Right kidney (tissue), 1 donor: ENCODE data around the gene M1AP.
A peak's percentile ranks its signal among the peaks of the same experiment; 100 is the strongest.

Source experiments
- DNase-seq: peaks from one replicate; pipeline ENCODE4 v3.0.0-alpha.2; 2016

The M1AP gene

DNA sequence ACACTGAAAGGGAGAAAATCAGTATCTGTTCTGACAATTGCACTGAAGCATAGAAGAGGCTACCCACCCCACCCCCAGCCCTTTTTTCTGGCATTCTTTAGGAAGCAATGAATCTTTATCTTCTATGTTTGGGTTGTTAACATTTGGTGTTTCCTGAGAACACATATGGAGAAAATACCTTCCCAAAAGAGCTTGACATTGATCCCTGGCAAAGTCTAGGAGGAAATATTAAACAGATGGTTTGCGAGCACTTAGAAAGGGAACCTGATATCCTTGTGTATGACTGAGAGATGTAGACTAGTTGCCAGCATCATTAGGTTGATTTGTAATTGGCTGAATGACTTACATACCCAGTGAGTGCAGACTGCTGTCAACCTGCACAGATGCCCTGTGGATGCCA lies 50.7 kb downstream of the M1AP start:
- no peak for DNase-seq

DNA sequence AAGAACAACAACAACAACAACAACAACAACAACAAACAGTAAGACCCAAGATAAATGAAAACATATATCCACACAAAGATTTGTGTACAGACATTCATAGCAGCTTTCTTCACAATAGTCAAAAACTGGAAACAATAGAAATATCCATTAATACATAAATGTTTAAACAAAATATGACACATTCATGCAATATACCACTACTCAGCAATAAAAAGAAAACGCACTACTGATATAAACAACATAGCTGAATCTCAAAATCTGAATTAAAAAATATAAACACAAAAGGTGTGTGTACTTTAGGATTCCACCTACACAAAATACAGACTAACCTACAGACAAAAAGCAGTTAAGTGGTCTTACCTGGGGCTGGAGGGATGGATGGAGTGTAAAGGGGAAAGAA lies 51.5 kb downstream of the M1AP start:
- no peak for DNase-seq

DNA sequence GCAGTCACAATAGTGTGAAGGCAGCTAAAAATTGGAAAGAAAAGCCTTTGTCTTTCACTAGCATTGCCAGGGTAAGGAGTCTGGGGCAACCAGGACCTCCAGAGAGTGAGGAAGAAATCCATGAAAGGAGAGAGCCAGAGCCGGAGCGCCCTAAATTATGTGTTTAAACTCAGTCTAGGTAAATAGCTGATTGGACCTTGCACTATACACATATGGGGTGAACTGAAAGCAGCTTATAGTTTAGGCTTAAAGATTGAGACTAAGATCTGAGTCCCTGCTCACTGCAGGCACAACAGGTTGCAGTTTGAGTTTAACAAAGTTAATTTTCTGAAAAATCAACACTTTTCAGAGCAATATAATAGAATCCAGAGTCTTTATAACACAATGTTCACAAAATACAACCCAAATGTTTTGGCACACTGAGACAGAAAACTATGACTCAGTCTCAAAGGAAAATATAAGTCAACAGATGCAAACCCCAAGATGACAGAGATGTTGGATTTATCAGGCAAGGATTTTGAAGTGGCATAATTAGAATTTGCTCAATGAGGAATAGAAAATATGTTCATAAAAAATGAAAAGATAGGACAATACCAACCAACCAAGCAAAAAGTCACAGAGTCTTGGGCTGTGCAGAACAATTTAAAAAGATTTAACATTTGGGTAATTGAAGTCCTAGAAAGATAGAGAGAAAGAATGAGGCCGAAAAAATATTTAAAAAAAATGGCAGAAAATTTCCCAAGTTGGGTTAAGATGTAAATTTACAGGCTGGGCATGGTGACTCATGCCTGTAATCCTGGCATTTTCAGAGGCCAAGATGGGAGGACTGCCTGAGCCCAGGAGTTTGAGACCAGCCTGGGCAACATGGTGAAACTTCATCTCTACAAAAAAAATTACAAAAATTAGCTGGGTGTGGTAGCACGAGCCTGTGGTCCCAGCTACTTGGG lies 54.0 kb downstream of the M1AP start:
- DNase-seq = no peak

DNA sequence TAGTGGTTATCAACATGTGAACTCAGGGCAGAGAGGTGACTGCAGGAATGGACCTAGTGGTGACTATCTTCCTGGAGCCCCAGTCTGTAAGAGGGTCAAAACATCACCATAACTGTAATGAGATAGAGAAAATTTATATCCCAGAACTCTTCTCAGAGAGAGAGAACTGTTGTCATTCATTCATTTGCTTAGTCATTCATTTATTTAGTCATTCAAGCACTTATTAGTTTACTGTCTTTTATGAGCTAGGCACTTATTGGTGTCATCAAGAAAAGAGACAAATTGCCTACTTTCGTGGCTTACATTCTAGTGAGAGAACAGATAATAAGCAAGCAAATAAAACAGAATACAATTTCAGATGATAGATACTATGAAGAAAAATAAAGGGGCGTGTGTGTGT lies 59.5 kb downstream of the M1AP start:
- no peak for DNase-seq

DNA sequence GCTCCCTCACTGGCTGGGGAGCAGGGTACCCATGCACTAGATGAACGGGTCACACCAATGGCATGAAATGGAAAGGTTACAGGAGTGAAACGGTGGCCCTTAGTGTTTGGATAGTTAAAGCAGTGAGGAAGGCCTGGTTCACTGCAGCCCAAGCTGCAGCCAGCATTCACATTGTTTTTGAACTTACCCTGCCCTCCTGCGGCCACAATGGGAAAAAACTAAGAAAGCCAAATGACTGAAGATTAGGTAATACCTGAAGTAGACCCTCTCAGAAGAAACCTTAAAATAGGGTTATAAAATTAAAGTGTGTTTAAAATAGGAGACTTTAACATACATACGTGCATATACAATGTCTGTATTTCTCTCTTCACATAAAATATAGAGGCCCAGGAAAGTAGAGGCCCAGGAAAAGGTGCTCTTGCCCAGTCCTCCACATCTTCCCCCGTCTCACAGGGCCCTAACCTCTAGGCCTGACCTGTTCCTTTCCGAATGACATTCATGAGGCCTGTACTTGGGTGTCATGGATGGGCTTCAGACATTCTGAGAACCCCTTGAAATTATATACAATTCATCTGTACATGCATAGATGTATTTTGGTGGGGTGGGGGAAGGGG lies 60.4 kb downstream of the M1AP start:
- peak; percentile 40 for DNase-seq

DNA sequence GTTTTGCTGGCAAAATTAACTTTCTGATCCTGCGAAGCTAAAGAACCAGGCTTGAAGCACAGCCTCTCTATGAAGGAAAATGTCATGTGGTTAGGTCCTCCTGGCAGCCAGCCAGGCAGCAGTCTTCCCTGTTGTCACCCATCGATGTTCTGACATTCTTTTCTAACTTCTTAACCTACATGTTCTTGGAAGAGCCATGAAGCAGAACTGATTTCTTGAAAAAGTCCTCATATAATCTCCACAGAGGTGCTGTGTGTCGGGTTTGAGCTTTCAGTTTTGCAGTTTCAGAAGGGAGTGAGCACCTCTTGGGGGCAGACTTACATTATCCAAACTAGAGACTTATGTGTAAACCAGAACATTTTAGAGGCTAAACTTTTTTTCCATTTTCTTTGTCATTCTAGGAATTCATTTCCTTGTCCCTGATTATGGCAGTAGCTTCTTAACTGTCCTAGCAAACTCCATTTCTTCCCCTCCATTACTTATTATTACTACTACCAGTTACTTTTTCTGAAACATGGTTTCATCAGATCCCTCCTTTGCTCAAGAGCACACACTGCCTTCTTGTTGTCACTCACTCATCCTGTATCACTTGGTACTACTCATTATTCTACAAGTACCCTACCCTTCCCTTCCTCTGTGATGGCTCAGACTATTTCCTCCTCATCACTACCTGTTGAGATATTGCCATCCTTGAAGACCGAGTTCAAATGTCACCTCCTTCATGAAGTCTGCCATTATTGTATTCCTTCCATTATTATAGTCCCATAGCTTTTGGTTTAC lies 62.5 kb downstream of the M1AP start:
- no peak for DNase-seq

DNA sequence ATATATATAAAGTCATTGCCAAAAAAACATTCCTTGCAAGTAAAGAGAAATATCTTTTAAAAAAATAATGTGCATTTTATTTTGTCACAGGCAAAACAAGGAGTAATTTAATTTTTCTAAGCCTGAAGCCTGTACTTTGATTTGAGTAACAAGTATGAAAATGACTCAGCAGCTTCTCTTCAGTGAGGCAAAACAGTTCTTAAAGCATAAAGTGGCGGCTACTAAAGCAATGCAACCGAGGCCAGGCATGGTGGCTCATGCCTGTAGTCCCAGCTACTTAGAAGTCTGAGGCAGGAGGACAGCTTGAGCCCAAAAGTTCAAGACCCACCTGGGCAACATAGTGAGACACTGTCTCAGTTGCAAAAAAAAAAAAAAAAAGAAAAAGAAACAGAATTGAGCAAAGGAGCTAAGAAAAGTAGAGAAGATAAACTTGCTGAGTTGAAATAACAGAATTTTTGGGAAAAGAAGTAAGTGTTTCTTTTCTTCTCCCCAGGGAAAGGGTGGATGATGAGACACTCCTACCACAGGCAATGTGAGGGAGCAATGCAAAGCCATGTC lies 64.0 kb downstream of the M1AP start:
- DNase-seq = no peak

DNA sequence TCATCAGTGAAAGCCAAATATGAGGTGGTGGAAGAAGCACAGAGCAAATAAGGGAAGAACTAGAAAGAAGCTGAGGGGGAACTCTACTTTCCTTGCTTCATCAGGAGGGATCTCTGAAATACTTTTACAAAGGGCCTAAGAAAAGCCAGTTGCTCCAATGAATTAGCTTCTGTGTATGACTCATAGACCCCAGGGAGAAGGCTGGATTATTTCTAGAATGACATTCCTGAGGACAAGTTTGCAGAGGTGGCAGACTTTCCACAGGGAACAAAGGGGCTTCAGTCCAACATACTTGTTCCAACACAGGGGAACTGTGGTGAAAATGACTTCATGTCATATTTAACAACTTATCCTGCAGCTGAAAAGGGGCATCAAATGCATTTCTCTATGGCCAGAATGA lies 64.6 kb downstream of the M1AP start:
- DNase-seq = no peak

DNA sequence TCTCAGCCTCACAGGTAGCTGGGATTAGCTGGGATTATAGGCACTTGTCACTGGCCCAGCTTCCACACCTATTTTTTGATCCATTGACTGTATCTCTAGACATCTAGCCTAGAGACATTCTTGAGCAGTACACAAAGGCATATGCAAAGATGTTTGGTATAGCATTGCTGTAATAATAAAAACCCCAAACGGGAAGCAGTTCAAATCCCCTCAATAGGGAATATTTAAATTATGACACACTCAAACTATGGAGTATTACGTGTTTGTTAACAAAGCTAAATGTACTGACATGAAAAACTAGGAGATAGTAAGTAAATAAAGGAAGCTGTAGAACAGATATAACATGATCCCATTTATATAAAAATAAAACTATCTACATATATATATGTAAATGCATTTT lies 65.9 kb downstream of the M1AP start:
- no peak for DNase-seq

DNA sequence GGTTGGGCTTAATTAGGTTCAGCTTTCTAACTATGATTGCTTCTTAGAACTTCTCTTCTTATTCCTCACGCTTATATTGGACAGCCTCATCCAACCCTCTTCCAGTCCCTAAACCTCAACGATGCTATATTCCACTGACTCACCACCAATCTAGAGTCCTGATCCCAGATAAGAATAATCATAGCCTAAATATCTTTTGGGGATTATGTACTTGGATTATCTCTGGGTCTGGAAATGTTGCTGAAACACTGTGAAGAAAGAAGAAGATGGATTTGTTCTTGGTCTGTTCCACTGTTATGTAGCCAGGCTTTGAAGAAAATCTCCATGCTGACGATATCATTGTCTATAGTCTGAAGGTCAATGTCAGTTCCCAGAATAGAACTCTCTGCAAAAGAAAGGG lies 66.7 kb downstream of the M1AP start:
- no peak for DNase-seq

DNA sequence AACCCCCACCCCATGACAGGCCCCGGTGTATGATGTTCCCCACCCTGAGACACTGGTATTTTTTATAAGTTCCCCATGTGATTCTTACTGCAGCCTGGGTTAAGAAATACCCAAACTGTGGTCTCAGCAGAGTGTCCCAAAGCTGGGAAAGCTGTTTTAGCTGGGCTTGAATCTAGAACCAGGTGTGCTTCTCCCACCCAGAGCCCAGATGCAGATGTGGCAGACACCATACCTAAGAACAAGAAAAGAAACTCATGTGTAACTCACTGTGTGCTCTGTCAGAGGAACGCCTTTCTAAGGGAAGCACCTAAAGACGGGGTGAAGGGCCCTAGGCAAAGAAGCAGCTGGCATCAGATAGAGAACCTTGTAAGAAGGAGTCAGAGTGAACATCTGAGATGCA lies 69.7 kb downstream of the M1AP start:
- no peak for DNase-seq

DNA sequence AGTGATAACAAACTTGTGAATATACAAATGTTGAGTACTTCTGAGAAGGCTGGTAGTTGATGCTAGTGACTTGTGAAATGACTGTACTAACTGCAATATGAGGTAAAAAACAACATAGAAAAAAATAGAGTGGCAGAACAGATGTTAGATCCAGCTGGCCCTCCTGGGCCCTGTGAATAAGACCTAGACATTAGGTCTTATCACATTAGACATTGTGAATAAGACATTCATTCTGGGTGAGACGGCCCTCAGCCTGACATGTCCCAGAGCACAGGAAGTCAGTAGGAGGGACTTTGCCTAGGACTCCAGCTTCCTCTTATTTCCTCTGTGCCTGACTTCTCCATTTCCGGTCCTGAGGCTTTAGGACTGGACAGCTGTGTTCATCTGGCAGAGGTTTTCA lies 70.7 kb downstream of the M1AP start:
- DNase-seq = no peak

DNA sequence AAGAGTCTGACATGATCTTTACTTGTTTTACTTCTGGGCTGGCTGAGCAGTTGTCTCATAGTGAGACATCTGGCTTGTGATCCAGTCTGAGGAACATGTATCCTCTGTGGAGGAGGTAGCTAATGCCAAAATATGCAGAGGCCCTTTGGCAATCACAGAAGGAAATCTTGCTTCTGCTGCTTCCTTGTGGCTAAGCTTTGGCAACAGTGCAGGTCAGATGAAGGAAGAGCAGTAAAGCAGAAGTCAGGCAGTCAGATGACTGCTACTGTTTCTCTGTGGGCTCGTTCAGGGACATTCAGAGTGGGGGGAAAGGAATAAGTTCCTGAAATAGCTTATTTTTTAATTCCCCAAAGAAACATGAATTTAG lies 71.3 kb downstream of the M1AP start:
- DNase-seq = no peak

DNA sequence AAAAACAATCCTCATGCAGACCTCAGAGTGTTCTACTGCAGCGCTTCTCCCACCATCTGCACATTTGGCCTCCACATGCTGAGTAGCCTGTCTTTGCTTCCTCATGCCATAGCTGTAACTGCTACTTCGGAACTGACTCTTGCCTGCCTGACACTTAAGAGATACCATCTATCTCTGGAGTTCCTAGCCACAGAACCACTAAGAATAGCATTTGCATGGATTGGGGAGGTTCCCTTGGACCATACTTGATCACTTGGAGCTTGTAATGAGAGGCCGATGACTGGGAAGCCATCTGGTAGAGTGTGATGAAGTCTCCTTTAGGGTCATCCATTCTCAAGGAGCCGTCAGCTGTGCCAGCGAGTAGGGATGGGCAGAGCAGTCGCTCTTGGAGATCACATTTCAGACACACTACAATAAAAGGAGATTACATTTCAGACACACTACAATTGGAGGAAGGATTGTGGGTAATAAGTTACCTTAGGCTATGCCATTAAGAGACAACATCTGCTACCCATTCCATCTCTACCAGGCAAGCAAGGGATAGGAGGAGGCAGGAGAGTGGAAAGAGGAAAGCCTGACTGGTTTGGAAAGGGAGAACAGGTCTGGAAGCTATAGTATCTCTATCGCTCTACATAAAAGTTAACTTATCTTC lies 71.8 kb downstream of the M1AP start:
- DNase-seq = no peak

DNA sequence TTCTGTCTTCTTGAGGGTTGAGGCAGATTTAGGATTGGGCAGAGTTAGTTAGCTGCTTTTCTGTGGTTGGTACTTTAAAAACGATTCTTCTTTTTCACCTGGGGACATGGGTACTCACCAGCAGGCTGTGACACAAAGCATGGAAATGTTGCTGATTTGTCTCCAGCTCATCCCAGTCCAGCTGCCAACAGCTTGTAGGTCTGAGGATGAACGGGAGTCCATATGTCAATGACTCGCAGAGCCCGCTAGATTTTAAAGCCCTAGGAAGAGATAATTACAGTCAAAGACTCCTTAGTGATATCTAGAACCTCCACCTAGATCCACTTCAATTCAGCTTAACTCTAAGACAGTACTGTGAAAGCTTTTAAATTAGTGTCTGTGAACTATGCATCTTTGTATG lies 72.8 kb downstream of the M1AP start:
- no peak for DNase-seq

DNA sequence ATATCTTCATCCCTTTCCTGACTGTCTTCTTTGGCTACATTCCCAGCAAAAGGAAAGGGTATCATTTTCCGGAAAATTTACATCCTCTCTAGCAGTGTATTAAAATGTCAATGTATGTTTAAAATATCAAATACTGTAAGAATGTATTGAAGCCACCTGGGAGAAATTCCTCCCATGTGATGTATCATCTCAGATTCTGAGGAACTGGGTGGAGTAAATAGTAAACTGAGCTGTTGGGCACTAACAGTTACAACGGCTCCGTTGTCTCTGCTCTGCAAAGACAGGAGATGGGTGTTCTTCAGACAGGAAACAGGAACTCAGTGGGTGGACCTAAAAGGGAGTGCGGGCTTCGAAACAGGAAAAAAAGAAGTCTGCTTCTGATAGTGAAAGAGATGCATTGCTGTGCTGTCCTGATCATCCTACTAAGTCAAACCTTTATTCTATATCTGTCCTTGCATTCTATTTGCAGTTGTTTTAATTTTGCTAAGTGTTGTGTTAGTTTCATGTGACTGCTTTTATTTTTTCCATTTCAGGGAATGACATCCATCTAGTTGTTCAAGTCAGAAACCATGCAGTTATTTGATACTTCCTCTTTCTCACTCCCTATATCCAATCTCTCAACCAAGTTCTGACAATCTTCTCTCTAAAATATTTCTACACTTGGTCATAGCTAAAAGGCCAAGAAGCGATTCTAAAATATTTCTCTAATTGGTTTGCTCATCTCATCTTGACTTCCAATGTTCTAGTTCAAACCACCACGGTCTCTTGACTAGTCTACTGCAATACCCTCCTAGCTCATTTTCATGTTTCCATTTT lies 74.2 kb downstream of the M1AP start:
- no peak for DNase-seq

DNA sequence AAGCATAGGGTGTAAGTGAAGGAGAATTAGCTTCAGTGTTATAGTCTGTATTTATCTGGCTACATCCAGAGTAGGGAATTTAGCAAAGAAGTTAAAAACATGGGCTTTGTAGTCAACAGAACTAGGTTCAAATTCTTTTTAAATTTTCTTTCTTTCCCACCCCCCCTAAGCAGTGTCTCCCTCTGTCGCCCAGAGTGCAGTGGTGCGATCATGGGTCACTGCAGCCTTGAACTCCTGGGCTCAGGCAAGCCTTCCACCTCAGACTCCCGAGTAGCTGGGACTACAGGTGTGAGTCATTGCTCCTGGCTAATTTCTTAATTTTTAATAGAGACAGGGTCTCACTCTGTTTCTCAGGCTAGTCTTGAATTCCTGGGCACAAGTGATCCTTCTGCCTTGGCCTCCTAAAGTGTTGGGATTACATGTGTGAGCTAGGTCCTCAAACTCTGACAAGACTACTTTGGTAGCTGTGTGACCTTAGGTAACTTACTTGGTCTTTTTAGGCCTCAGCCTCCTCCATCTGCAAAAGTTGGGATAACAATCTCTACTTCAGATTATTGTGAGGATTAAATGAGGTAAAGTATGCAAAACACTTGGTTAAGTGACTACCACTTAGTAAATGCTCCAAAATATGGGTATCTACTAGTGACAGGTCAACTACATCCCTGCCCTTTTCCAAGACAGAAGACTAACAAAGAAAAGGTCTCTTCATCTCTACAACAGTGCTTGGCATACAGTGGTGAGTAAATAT lies 75.8 kb downstream of the M1AP start:
- no peak for DNase-seq

DNA sequence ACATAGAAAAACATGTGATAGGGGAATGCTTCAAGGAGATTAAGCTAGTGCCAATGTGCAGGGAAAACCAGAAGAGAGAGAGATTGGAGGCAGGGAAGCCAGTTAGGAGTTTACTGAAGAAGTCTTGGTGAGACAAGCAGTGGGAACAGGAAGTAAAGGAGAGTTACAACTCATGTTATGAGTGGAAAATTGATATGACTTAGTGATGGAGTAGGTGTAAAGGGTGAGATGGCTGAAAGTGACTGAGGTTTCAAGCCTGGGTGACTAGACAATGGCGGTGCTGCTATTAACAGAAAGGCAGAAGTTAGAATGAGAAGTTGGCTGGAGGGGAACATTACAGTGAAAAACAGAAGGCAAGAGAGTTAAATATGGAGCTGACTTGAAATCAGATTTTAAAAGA lies 77.1 kb downstream of the M1AP start:
- no peak for DNase-seq

DNA sequence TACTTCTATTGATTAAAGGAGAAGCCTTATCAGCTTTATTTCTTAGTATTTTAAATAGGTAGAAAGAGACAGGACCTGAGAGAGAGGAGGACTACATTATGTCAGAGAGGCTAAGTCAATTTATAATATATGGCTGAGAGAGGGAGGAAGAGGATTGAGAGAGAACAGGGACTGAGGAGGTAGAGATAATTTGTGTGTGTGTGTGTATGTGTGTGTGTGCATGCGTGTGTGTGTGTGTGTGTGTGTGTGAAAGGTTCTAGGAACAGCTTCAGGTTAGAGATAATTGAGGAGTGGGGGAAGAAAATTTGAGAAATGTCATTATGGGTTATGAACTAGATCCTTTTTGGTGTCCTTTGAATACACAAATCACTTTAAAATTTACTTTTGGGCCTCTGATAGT lies 78.4 kb downstream of the M1AP start:
- DNase-seq = no peak

DNA sequence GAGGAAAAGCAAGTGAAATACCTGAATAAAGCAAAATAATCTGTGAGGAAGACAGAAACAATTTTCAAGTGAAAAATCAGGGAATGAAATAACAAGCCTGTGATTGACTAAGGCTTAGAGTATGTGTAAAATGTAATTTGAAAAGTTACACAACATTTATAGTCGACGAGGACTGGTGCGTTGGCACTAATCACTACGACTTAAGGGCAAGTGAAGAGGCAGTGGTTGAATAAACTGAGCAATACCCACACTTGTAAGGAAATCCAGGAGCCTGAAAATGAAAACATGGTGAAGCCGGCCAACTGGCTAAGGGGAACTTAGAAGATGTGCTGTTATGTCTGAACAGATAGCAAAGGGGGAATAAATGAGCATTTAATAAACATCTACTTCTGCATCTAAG lies 80.2 kb downstream of the M1AP start:
- no peak for DNase-seq

DNA sequence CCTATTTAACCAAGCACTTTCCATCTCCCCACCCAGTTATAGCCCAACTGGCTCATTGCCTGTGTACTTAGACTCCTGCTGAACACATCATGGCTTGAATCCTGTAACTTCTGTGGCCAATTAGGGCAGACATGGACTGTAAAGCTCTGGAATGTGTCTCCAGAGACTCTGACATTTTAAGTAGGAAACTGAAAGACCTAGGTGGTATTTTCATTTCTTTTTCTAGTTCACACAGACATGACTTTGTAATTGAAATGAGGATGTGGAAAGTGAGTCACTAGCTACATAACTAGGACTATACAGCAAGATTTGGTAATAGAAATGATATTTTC lies 81.4 kb downstream of the M1AP start:
- no peak for DNase-seq
